CD1c-positive myeloid dendritic cell (primary cell): ENCODE results near the gene ZNF25.
"Not testable (repeated sequence)": the region's sequence is repeated elsewhere in the genome, so short reads cannot be mapped to it uniquely, and the experiment has no call there.

ENCODE experiments used
- DNase-seq: peaks from one replicate; pipeline ENCODE4 v3.0.0-alpha.2; 2016; ENCODE audit errors: extremely low spot score

ZNF25 gene

DNA sequence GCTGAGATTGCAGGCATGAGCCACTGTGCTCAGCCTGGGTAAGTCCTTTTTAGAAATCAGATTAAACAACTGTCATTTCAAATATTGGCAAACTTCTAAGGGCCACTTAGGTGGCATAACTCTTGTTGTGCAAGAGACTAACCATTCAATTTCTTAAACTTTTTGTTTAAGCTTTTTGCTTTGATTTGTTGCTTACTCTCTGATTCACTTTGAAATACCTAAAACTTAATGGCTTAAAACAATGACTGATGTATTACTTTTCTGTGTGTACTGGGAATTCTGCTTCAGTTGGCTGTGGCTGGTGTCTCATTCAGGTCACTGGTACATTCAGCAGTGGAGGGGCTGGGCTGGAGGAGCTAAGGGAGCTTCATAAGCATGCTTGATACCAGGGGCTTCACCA, 28.9 kb downstream of the ZNF25 start:
- no peak for DNase-seq

DNA sequence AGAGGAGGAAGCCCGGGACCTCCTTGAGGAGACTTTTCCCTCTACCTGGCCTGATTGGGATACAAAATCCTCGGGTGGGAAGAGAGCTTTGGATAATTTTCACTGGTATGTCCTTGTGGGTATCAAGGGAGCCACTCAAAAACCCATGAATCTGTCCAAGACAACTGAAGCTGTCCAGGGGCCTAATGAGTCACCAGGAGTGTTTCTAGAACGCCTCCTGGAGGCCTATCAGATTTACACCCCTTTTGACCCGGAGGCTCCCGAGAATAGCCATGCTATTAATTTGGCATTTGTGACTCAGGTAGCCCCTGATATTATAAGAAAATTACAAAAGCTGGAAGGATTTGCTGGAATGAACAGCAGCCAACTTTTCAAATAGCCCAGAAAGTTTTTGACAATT, 38.6 kb downstream of the ZNF25 start:
- no peak for DNase-seq

- DNase-seq, result no peak
Measured at GRCh38 chr10:37934791-37935190, 41.7 kb downstream of the ZNF25 start.

DNA sequence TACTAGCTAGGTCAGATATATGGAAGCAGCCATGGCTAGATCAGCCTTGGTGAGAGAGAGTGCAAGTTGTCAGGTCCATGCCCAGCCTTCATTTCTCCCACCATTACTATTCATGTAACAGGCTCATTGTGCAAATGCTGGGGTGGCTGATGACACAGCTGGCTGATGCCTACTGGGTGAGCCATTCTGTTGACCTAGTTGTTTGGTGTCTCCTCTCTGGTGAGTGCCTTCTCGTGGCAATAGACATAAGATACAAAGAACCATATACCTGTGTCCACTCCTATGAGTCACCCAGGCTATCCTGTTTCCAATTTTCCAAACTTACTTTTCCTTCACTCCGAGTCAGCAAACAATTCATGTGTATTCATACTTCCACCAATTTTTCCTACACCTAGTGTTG, 46.0 kb downstream of the ZNF25 start:
- no peak for DNase-seq

- DNase-seq, result not testable (repeated sequence)
Measured at GRCh38 chr10:37908165-37908564, 68.3 kb downstream of the ZNF25 start.

DNA sequence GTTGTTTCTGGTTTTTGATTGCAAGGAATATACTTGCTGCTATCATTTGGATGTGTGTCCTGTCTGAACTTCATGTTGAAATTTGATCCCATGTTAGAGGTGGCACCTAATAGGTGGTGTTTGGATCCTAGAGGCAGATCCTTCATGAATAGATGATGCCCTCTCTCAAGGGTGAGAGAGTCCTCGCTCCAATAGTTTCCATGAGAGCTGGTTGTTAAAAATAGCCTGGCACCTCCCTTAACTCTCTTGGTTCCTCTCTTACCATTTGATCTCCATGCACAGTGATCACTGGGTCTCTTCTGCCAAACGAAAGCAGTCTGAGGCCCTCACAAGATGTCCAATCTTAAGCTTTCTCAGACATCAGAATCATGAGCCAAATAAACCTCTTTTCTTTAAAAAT, 70.1 kb downstream of the ZNF25 start:
- no peak for DNase-seq
